Neuronal stem cell (in vitro differentiated cells): ENCODE data around the gene RPL10A.

ENCODE experiments used
- DNase-seq: peaks from one replicate; pipeline ENCODE4 v3.0.0-alpha.2; 2013; ENCODE audit warnings: low spot score
- H2AFZ ChIP-seq: one replicate; pipeline ENCODE4 v1.6.1; 2013; ENCODE audit warnings: mild to moderate bottlenecking, low read length, inconsistent platforms
- H2AK5ac ChIP-seq: 2 replicates; pipeline ENCODE4 v1.6.1; 2013; ENCODE audit warnings: low read depth, mild to moderate bottlenecking, inconsistent platforms, low read length, moderate library complexity, mixed read lengths
- H2BK120ac ChIP-seq: 2 replicates; pipeline ENCODE4 v1.6.1; 2013; ENCODE audit warnings: low read depth, mild to moderate bottlenecking, inconsistent platforms, low read length, moderate library complexity, mixed read lengths
- H2BK12ac ChIP-seq: one replicate; pipeline ENCODE4 v1.6.1; 2013; ENCODE audit warnings: low read length, inconsistent platforms
- H2BK15ac ChIP-seq: 2 replicates; pipeline ENCODE4 v1.6.1; 2013; ENCODE audit warnings: mild to moderate bottlenecking, low read length, inconsistent platforms, mixed read lengths
- H2BK5ac ChIP-seq: one replicate; pipeline ENCODE4 v1.6.1; 2013; ENCODE audit warnings: inconsistent platforms, mild to moderate bottlenecking, low read length, moderate library complexity
- H3K14ac ChIP-seq: one replicate; pipeline ENCODE4 v1.6.1; 2013; ENCODE audit warnings: low read length, inconsistent platforms
- H3K18ac ChIP-seq: 2 replicates; pipeline ENCODE4 v1.6.1; 2013; ENCODE audit warnings: low read length, inconsistent platforms
- H3K23ac ChIP-seq: 2 replicates; pipeline ENCODE4 v1.6.1; 2013; ENCODE audit warnings: low read depth, mild to moderate bottlenecking, mixed read lengths, low read length, inconsistent platforms; ENCODE audit not compliant: poor library complexity
- H3K27ac ChIP-seq: replicated peaks from 3 replicates; pipeline ENCODE4 v1.5.1; 2013; ENCODE audit warnings: low read length, inconsistent platforms
- H3K27me3 ChIP-seq, 3 experiments: 2 replicates each; pipeline ENCODE4 v1.6.1; 2013; ENCODE audit warnings: low read length in 3 of 3, mild to moderate bottlenecking in 2 of 3, inconsistent platforms in 1 of 3, low read depth in 1 of 3, mixed read lengths in 1 of 3, moderate library complexity in 1 of 3; ENCODE audit not compliant: control insufficient read depth in 3 of 3, insufficient read depth in 3 of 3
- H3K36me3 ChIP-seq, 2 donors: replicated peaks in 1 of 2; 2 replicates each; pipeline ENCODE4 v1.6.1; 2013; ENCODE audit warnings: low read length in 2 of 2; ENCODE audit not compliant: control insufficient read depth in 2 of 2, insufficient read depth in 2 of 2
- H3K4ac ChIP-seq: 2 replicates; pipeline ENCODE4 v1.6.1; 2013; ENCODE audit warnings: inconsistent platforms, mild to moderate bottlenecking, low read length, moderate library complexity
- H3K4me1 ChIP-seq, 2 donors: 1 replicate in 1 of 2; 2 replicates in 1 of 2; pipeline ENCODE4 v1.6.1; 2013; ENCODE audit warnings: low read length in 2 of 2, low read depth in 1 of 2; ENCODE audit not compliant: control insufficient read depth in 2 of 2, insufficient read depth in 1 of 2
- H3K4me2 ChIP-seq: one replicate; pipeline ENCODE4 v1.6.1; 2013; ENCODE audit warnings: mild to moderate bottlenecking, low read length, inconsistent platforms; ENCODE audit not compliant: insufficient read depth, poor library complexity, severe bottlenecking
- H3K4me3 ChIP-seq, 2 donors: 2 replicates each; pipeline ENCODE4 v1.5.1; 2013; ENCODE audit warnings: low read length in 2 of 2, mild to moderate bottlenecking in 2 of 2, inconsistent platforms in 1 of 2, moderate library complexity in 1 of 2
- H3K79me1 ChIP-seq: one replicate; pipeline ENCODE4 v1.6.1; 2013; ENCODE audit warnings: low read depth, mild to moderate bottlenecking, inconsistent platforms, low read length, moderate library complexity
- H3K9ac ChIP-seq: one replicate; pipeline ENCODE4 v1.6.1; 2013; ENCODE audit warnings: mild to moderate bottlenecking, low read depth, low read length, inconsistent platforms; ENCODE audit not compliant: poor library complexity
- H3K9me3 ChIP-seq, 2 donors: replicated peaks in 1 of 2; 2 replicates each; pipeline versions ENCODE3 to v1.6.1; 2013; ENCODE audit warnings: low read length in 2 of 2, mild to moderate bottlenecking in 2 of 2, inconsistent platforms in 1 of 2, low read depth in 1 of 2, mixed read lengths in 1 of 2, moderate library complexity in 1 of 2; ENCODE audit not compliant: control insufficient read depth in 2 of 2, insufficient read depth in 1 of 2
- H4K8ac ChIP-seq: one replicate; pipeline ENCODE4 v1.6.1; 2013; ENCODE audit warnings: low read depth, mild to moderate bottlenecking, inconsistent platforms, low read length, moderate library complexity
- H4K91ac ChIP-seq: one replicate; pipeline ENCODE4 v1.6.1; 2013; ENCODE audit warnings: low read length, low read depth, mild to moderate bottlenecking, inconsistent platforms; ENCODE audit not compliant: poor library complexity
- WGBS, 2 donors: extraction: QIAGEN DNeasy Blood & Tissue Kit; methylation state at CpG; one replicate each; pipeline ENCODE4 v1.1.7; 2013; ENCODE audit warnings: missing lambda C conversion rate in 2 of 2, mixed read lengths in 1 of 2; ENCODE audit not compliant: insufficient read length in 2 of 2, insufficient replicate concordance in 1 of 2; ENCODE audit errors: extremely low coverage in 2 of 2; 5-methylcytosine and 5-hydroxymethylcytosine counted together

The RPL10A gene

GRCh38 chr6:35483490-35483889 lies 15.3 kb downstream of the RPL10A start:
- Histone ChIP-seq H3K27ac (no peak overlapping the region), H3K23ac (no peak overlapping the region), H4K91ac (no peak overlapping the region), H3K18ac (no peak overlapping the region), H2BK5ac (no peak overlapping the region), H3K4me3 (no peak overlapping the region), H3K36me3 (peaks cover 13 to 76% of the 10 kb centered on the region in 2 donors), H3K14ac (no peak overlapping the region), H3K4me2 (no peak overlapping the region), H3K4ac (no peak overlapping the region), H3K9ac (no peak overlapping the region), H3K4me1 (peaks cover 3 to 31% of the 10 kb centered on the region in 2 donors), H2AK5ac (no peak overlapping the region), H2AFZ (no peak overlapping the region), H2BK120ac (no peak overlapping the region), H3K27me3 (no peaks in the 10 kb centered on the region), H4K8ac (no peak overlapping the region), H2BK12ac (no peak overlapping the region), H3K9me3 (peaks cover 0 to under 1% of the 10 kb centered on the region in 2 donors), H2BK15ac (no peak overlapping the region), H3K79me1 (peaks cover 6% of the 10 kb centered on the region)
- no peak for DNase-seq
- no CpG with 5 or more reads among the region's 3 CpGs for WGBS, 2 donors

GRCh38 chr6:35483893-35484645 lies 15.9 kb downstream of the RPL10A start:
- no peak overlapping the region for H2BK15ac ChIP-seq
- no peak overlapping the region for H3K4me3 ChIP-seq
- H4K91ac ChIP-seq: no peak overlapping the region
- no peak overlapping the region for H3K14ac ChIP-seq
- peaks cover 3 to 31% of the 10 kb centered on the region in 2 donors for H3K4me1 ChIP-seq
- H3K4me2 ChIP-seq: no peak overlapping the region
- DNase-seq: no peak
- no peak overlapping the region for H4K8ac ChIP-seq
- no peaks in the 10 kb centered on the region for H3K27me3 ChIP-seq
- peaks cover 11 to 71% of the 10 kb centered on the region in 2 donors for H3K36me3 ChIP-seq
- H3K18ac ChIP-seq: peak overlapping the region; percentile 54
- WGBS, 2 donors: no CpG with 5 or more reads among the region's 13 CpGs
- no peak overlapping the region for H2AFZ ChIP-seq
- no peak overlapping the region for H3K27ac ChIP-seq
- H3K79me1 ChIP-seq: peaks cover 6% of the 10 kb centered on the region
- peak overlapping the region; percentile 9 for H2BK5ac ChIP-seq
- no peak overlapping the region for H2BK120ac ChIP-seq
- no peaks in the 10 kb centered on the region for H3K9me3 ChIP-seq
- peak overlapping the region; percentile 71 for H2AK5ac ChIP-seq
- peak overlapping the region; percentile 27 for H3K9ac ChIP-seq
- H3K23ac ChIP-seq: no peak overlapping the region
- peak overlapping the region; percentile 95 for H2BK12ac ChIP-seq
- peak overlapping the region; percentile 32 for H3K4ac ChIP-seq

GRCh38 chr6:35484921-35485392 lies 16.8 kb downstream of the RPL10A start:
- Histone ChIP-seq H2AK5ac (peak overlapping the region; percentile 71), H4K91ac (peak overlapping the region; percentile 68), H3K18ac (peak overlapping the region; percentile 94), H3K36me3 (peaks cover 7 to 62% of the 10 kb centered on the region in 2 donors), H3K9ac (peak overlapping the region; percentile 65), H3K4me2 (peak overlapping the region; percentile 41), H3K4me3 (no peak overlapping the region), H3K4me1 (peaks cover 9 to 36% of the 10 kb centered on the region in 2 donors), H4K8ac (no peak overlapping the region), H3K4ac (peak overlapping the region; percentile 70), H2BK120ac (peak overlapping the region; percentile 99), H3K79me1 (peaks cover 6% of the 10 kb centered on the region), H2BK15ac (peak overlapping the region; percentile 98), H3K23ac (no peak overlapping the region), H3K14ac (peak overlapping the region; percentile 72), H2BK5ac (peak overlapping the region; percentile 80), H2BK12ac (peak overlapping the region; percentile 98), H2AFZ (no peak overlapping the region), H3K27ac (peak overlapping the region; percentile 63), H3K9me3 (no peaks in the 10 kb centered on the region), H3K27me3 (no peaks in the 10 kb centered on the region)
- no peak for DNase-seq
- no CpG with 5 or more reads among the region's 7 CpGs for WGBS, 2 donors

GRCh38 chr6:35485402-35485877 lies 17.2 kb downstream of the RPL10A start:
- Histone ChIP-seq H3K23ac (no peak overlapping the region), H3K4me3 (no peak overlapping the region)
- peak; percentile 67 for DNase-seq

More at GRCh38 chr6:35485402-35485877, 17.2 kb downstream of the RPL10A start:
- Histone ChIP-seq H4K91ac (peak overlapping the region; percentile 68), H2BK5ac (peak overlapping the region; percentile 80), H3K4ac (peak overlapping the region; percentile 70), H3K18ac (peak overlapping the region; percentile 94), H4K8ac (no peak overlapping the region), H2AFZ (no peak overlapping the region), H3K4me1 (peaks cover 14 to 38% of the 10 kb centered on the region in 2 donors), H3K27me3 (no peaks in the 10 kb centered on the region), H2BK15ac (peak overlapping the region; percentile 98), H3K27ac (peak overlapping the region; percentile 86), H3K9me3 (no peaks in the 10 kb centered on the region), H3K9ac (peak overlapping the region; percentile 47), H3K79me1 (peaks cover 6% of the 10 kb centered on the region), H2BK12ac (peak overlapping the region; percentile 98), H3K14ac (peak overlapping the region; percentile 72), H2AK5ac (peak overlapping the region; percentile 71), H3K4me2 (peak overlapping the region; percentile 41), H2BK120ac (peak overlapping the region; percentile 99), H3K36me3 (peaks cover 6 to 58% of the 10 kb centered on the region in 2 donors)
- no CpG with 5 or more reads among the region's 11 CpGs for WGBS, 2 donors
